ENCODE data around the gene ASPDH. TPM values are rescaled to one million over a fixed set of nuclear protein-coding genes. Genes with fewer than 3 reads are reported as not detected.

ASPDH gene
- total RNA-seq, 1 experiment from 2014 or later: not detected

DNA sequence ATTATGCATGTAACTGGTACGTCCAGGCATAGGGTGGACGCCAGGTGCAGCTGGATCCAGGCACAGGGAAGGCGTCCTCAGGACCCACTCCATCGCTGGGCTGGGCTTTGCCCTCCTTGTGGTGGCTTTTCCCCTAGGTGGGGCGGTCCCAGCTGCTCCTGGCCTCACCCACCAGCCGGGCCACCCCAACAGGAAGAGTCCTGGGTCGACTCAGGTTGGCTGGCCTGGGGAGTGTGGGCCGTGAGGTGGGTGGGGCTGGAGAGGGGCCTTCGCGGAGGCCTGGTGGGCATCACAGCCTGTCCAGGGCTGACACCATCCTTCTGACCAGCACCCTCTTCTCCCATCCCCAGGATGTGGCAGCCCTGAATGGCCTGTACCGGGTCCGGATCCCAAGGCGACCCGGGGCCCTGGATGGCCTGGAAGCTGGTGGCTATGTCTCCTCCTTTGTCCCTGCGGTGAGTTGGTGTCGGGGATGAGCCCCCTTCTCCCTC, 33.9 kb downstream of the ASPDH start:
- Mint-ChIP-seq H3K36me3 (ENCODE audit: insufficient read depth in 1 of 3, low read depth in 3 of 3) (peaks cover 45 to 60% (median 57%) of the 10 kb centered on the region in 3 experiments), H3K27me3 (ENCODE audit: low read depth) (peaks cover 4% of the 10 kb centered on the region; the same call in 1 of the 2 replicates), H3K9me3 (peaks cover 13 to 25% of the 10 kb centered on the region in 2 experiments), H3K4me1 (peaks cover 8 to 21% of the 10 kb centered on the region in 2 experiments), H3K4me3 (no peak overlapping the region), H3K27ac (no peak overlapping the region)
- no peak overlapping the region for H4K5ac ChIP-seq (ENCODE audit: insufficient read length, low read depth, low read length)
- H3K56ac ChIP-seq (ENCODE audit: insufficient read length, low read depth, low read length): no peak overlapping the region
- H3K27ac ChIP-seq (ENCODE audit: insufficient read length, low read depth, low read length): no peak overlapping the region
- TF ChIP-seq, protein P1, sequence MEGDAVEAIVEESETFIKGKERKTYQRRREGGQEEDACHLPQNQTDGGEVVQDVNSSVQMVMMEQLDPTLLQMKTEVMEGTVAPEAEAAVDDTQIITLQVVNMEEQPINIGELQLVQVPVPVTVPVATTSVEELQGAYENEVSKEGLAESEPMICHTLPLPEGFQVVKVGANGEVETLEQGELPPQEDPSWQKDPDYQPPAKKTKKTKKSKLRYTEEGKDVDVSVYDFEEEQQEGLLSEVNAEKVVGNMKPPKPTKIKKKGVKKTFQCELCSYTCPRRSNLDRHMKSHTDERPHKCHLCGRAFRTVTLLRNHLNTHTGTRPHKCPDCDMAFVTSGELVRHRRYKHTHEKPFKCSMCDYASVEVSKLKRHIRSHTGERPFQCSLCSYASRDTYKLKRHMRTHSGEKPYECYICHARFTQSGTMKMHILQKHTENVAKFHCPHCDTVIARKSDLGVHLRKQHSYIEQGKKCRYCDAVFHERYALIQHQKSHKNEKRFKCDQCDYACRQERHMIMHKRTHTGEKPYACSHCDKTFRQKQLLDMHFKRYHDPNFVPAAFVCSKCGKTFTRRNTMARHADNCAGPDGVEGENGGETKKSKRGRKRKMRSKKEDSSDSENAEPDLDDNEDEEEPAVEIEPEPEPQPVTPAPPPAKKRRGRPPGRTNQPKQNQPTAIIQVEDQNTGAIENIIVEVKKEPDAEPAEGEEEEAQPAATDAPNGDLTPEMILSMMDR (conservative IDR thresholded peaks at IDR 0.05): no peak
- no CpG with 5 or more reads among the region's 16 CpGs for WGBS (ENCODE audit: extremely low coverage, insufficient read length, low lambda C conversion rate)
- H2AFZ ChIP-seq (ENCODE audit: low read length): no peak overlapping the region
- H3K27me3 ChIP-seq (ENCODE audit: insufficient read depth, low read length): no peaks in the 10 kb centered on the region
- H2BK15ac ChIP-seq (ENCODE audit: low read depth, low read length): no peak overlapping the region
- no peak overlapping the region for H3K18ac ChIP-seq (ENCODE audit: insufficient read length, low read depth, low read length)
- H3T11ph ChIP-seq (ENCODE audit: low read length): no peak overlapping the region
- H3K14ac ChIP-seq (ENCODE audit: insufficient read depth, low read length): no peak overlapping the region
- H2BK120ac ChIP-seq (ENCODE audit: low read depth, low read length, poor library complexity, severe bottlenecking): no peak overlapping the region
- H4K91ac ChIP-seq (ENCODE audit: insufficient read length, low read depth, low read length): no peak overlapping the region
- no peak overlapping the region for H2AK5ac ChIP-seq (ENCODE audit: insufficient read length, low read length)
- peaks cover 4% of the 10 kb centered on the region; the same call in 1 of the 2 replicates for H3K4me1 ChIP-seq (ENCODE audit: insufficient read depth, low read length)
- H3K79me2 ChIP-seq (ENCODE audit: insufficient read depth, low read length): peaks cover 5% of the 10 kb centered on the region; the same call in 1 of the 2 replicates
- H3K4me2 ChIP-seq (ENCODE audit: insufficient read depth, insufficient read length, low read length): no peak overlapping the region
- no peak overlapping the region for H3K4ac ChIP-seq (ENCODE audit: low read depth, low read length)
- peaks cover 9% of the 10 kb centered on the region for H3K79me1 ChIP-seq (ENCODE audit: insufficient read depth, low read depth, low read length, poor library complexity, severe bottlenecking)
- H2BK5ac ChIP-seq (ENCODE audit: insufficient read length, low read length): no peak overlapping the region
- H3K23ac ChIP-seq (ENCODE audit: insufficient read length, low read depth, low read length): no peak overlapping the region
- no peaks in the 10 kb centered on the region for H3K23me2 ChIP-seq (ENCODE audit: insufficient read length, low read depth, low read length, poor library complexity, severe bottlenecking)
- H4K8ac ChIP-seq (replicated peaks; ENCODE audit: insufficient read length, low read depth, low read length): no peak overlapping the region
- H3K9ac ChIP-seq (ENCODE audit: extremely low read depth, insufficient read length, low read length): no peak overlapping the region
- peaks cover 7% of the 10 kb centered on the region for H3K9me3 ChIP-seq (ENCODE audit: control insufficient read depth, low read depth, low read length)
- DNase-seq: no peak
- no peak overlapping the region for H2BK20ac ChIP-seq (ENCODE audit: low read depth, low read length, poor library complexity, severe bottlenecking)
- H2BK12ac ChIP-seq (ENCODE audit: insufficient read length, low read depth, low read length): no peak overlapping the region
- H4K20me1 ChIP-seq (ENCODE audit: control insufficient read depth, insufficient read depth, insufficient read length): no peaks in the 10 kb centered on the region
